Esophagus squamous epithelium (tissue), 5 donors: ENCODE data around the gene MUCL3. TPM values are rescaled to one million over a fixed set of nuclear protein-coding genes. Genes with fewer than 3 reads are reported as not detected.
"Not testable (repeated sequence)": the region's sequence is repeated elsewhere in the genome, so short reads cannot be mapped to it uniquely, and the experiment has no call there.

ENCODE experiments used
- DNase-seq: peaks from one replicate; lab custom pipeline; 2025; lab: John Stamatoyannopoulos, UW
- H3K27ac ChIP-seq, 4 donors: fragments of 200-600 bp; sonication (generic); one replicate each; pipeline ENCODE4 v1.5.1; 2016 to 2019; ENCODE audit warnings: mild to moderate bottlenecking in 1 of 4
- H3K27me3 ChIP-seq, 4 donors: fragments of 200-600 bp; sonication (generic); 1 replicate in 3 of 4; 2 replicates in 1 of 4; pipeline versions ENCODE4 v1.5.1 to v1.6.0; 2017 to 2021; ENCODE audit warnings: antibody characterized with exemption in 1 of 4
- H3K36me3 ChIP-seq, 3 donors: fragments of 200-600 bp; sonication (generic); one replicate each; pipeline ENCODE4 v1.5.1; 2016 to 2019
- H3K4me1 ChIP-seq, 3 donors: fragments of 200-600 bp; sonication (generic); one replicate each; pipeline ENCODE4 v1.5.1; 2017 to 2019
- H3K4me3 ChIP-seq, 4 donors: fragments of 200-600 bp; sonication (generic); 1 replicate in 3 of 4; 2 replicates in 1 of 4; pipeline ENCODE4 v1.5.1; 2016 to 2019; ENCODE audit warnings: mild to moderate bottlenecking in 2 of 4, moderate library complexity in 1 of 4
- H3K9me3 ChIP-seq, 3 donors: fragments of 200-600 bp; sonication (generic); one replicate each; pipeline ENCODE4 v1.5.1; 2016 to 2019
- CTCF ChIP-seq, 6 experiments: fragments of 450-650 bp in 4 of 6; fragments of 200-600 bp in 2 of 6; sonication (generic) in 2 of 6; IDR thresholded peaks; one replicate each; pipeline ENCODE4 v1.5.1; 2016 to 2019; ENCODE audit warnings: antibody characterized with exemption in 6 of 6, mild to moderate bottlenecking in 4 of 6, moderate library complexity in 4 of 6
- POLR2A ChIP-seq, 4 donors: fragments of 450-650 bp; IDR thresholded peaks; one replicate each; pipeline ENCODE4 v1.6.1; 2017; ENCODE audit warnings: antibody characterized with exemption in 4 of 4, mild to moderate bottlenecking in 4 of 4, moderate library complexity in 3 of 4
- WGBS, 2 donors: methylation state at CpG; one replicate each; pipeline ENCODE4 v1.1.5; 2018; 5-methylcytosine and 5-hydroxymethylcytosine counted together
- intact Hi-C: fragments of 100-400 bp; cut with DNase I; formaldehyde crosslinking; loops from one replicate; pipeline ENCODE4 v1.15.0; 2022
- small RNA-seq, 4 donors: library from RNA; depleted of rRNA; stranded (forward); fragments of <200 nt; gene quantifications; one replicate each; pipeline ENCODE3, GENCODE V24; 2016
- total RNA-seq, 4 donors: library from RNA; depleted of rRNA; stranded (reverse); fragments of >200 nt; gene quantifications; one replicate each; pipeline ENCODE4 v1.1.0, GENCODE V29; 2016
- donor health status: DM: yes; HTN: yes; CAD: no.

The MUCL3 gene
- total RNA-seq, 4 donors from 2014 or later: 0.21 to 8.3 (median 2.4) TPM

DNA sequence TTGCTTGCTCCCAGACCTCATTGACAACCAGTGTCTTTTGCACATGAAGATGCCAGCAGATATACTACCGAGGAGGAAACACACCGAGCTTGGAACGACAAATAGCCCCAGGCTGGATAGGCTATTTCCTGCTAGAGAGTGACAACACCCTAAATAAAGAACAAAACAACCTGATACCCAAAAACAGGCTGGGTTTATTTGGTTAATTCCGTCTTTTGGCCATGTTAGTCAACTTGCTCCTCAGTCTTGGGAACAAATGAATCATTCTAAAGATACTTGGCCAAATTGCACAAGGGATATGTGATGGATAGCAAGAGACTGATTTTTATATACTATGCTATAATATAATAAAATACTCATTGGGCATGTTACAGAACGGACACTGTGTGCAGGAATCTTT lies 58.0 kb downstream of the MUCL3 start:
- TF ChIP-seq CTCF (IDR thresholded peaks at IDR 0.05) (no peak), POLR2A (IDR thresholded peaks at IDR 0.05) (no peak)
- H3K9me3 ChIP-seq: no peaks in the 10 kb centered on the region
- 26 to 46% methylated on average over 4 to 5 of the region's 5 CpGs for WGBS, 2 donors
- no peaks in the 10 kb centered on the region for H3K36me3 ChIP-seq
- DNase-seq: no peak
- H3K27me3 ChIP-seq: no peaks in the 10 kb centered on the region
- intact Hi-C loops: no loop called here
- peaks cover 0 to 21% (median 0%) of the 10 kb centered on the region in 3 donors for H3K4me1 ChIP-seq
- H3K4me3 ChIP-seq: no peak overlapping the region
- peak overlapping the region in 3 of 4 donors; percentile 61 to 73 (median 62) for H3K27ac ChIP-seq

GRCh38 chr6:31000067-31000860 lies 59.5 kb downstream of the MUCL3 start:
- H3K27me3 ChIP-seq, H3K36me3 ChIP-seq, H3K9me3 ChIP-seq, H3K4me3 ChIP-seq, DNase-seq, intact Hi-C loops: not testable (repeated sequence)
- Histone ChIP-seq H3K27ac (peak overlapping the region in 2 of 4 donors; percentile 61 to 73), H3K4me1 (peaks cover 0 to 27% (median 0%) of the 10 kb centered on the region in 3 donors)
- WGBS, 2 donors: 84 to 100% methylated on average over 1 to 6 of the region's 39 CpGs

GRCh38 chr6:31001281-31001888 lies 60.6 kb downstream of the MUCL3 start:
- intact Hi-C loops: no loop called here
- Histone ChIP-seq H3K4me1 (peaks cover 0 to 36% (median 0%) of the 10 kb centered on the region in 3 donors), H3K27me3 (no peaks in the 10 kb centered on the region), H3K9me3 (no peaks in the 10 kb centered on the region), H3K27ac (no peak overlapping the region), H3K36me3 (no peaks in the 10 kb centered on the region), H3K4me3 (no peak overlapping the region)
- no peak for DNase-seq
- TF ChIP-seq CTCF (IDR thresholded peaks at IDR 0.05): no peak
- no peak for TF ChIP-seq POLR2A (IDR thresholded peaks at IDR 0.05)
- 83 to 86% methylated on average over 11 to 13 of the region's 13 CpGs for WGBS, 2 donors

DNA sequence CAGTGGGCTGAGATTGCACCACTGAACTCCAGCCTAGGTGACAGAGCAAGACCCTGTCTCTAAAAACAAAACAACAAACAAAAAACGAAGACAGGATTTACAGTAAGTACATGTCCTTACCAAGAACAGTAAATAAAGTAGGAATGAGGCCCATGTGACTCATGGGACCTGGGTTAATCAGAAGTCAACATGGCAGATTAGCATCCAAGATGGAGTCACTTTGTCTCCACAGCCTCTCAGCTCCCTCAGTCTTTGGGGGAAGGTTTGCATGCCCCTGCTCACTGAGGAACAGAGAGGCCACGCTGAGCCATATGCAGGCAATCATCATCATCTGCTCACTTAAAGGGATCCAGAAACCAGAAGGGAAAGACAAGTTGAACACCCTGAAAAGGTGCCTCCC lies 61.7 kb downstream of the MUCL3 start:
- DNase-seq: no peak
- 46 to 58% methylated on average over 2 of the region's 2 CpGs for WGBS, 2 donors
- H3K9me3 ChIP-seq: no peaks in the 10 kb centered on the region
- H3K4me3 ChIP-seq: no peak overlapping the region
- TF ChIP-seq CTCF (IDR thresholded peaks at IDR 0.05): no peak
- TF ChIP-seq POLR2A (IDR thresholded peaks at IDR 0.05): no peak
- H3K4me1 ChIP-seq: peaks cover 0 to 42% (median 0%) of the 10 kb centered on the region in 3 donors
- H3K27ac ChIP-seq: no peak overlapping the region
- intact Hi-C loops: no loop called here
- no peaks in the 10 kb centered on the region for H3K36me3 ChIP-seq
- no peaks in the 10 kb centered on the region for H3K27me3 ChIP-seq

Small RNA genes lying within 50 kb of the gene (small RNA-seq; reads per million reads assigned to genes)
- 0 reads per million in 4 donors for gene RF00019

Other genes with a start within 250 kb of the MUCL3 start
- 1 to 10 TPM; 3.8 to 7.4 (median 6.7) TPM for gene NRM, start 250.0 kb upstream of the MUCL3 start, total RNA-seq
- 1 to 10 TPM; 2.4 to 7.4 (median 7.0) TPM for gene MDC1, start 223.7 kb upstream of the MUCL3 start, total RNA-seq
- gene TUBB, start 220.6 kb upstream of the MUCL3 start, total RNA-seq: 100 to 1,000 TPM; 151 to 351 (median 255) TPM
- gene FLOT1, start 198.3 kb upstream of the MUCL3 start, total RNA-seq: 10 to 100 TPM; 46.7 to 88.8 (median 64.4) TPM
- 10 to 100 TPM; 41.4 to 87.9 (median 66.0) TPM for gene IER3, start 196.4 kb upstream of the MUCL3 start, total RNA-seq
- 100 to 1,000 TPM; 131 to 261 (median 140) TPM for gene DDR1, start 56.5 kb upstream of the MUCL3 start, total RNA-seq
- gene GTF2H4, start 32.8 kb upstream of the MUCL3 start, total RNA-seq: 10 to 100 TPM; 10.3 to 26.7 (median 12.4) TPM
- 10 to 100 TPM; 23.5 to 61.9 (median 33.0) TPM for gene VARS2, start 26.7 kb upstream of the MUCL3 start, total RNA-seq
- gene SFTA2, start 8.8 kb upstream of the MUCL3 start, total RNA-seq: 10 to 100 TPM in 1 of 4 donors, 1 to 10 TPM in 3; 2.0 to 31.7 (median 6.4) TPM
- 100 to 1,000 TPM; 219 to 945 (median 271) TPM for gene MUC21, start 42.7 kb downstream of the MUCL3 start, total RNA-seq
- 10 to 100 TPM in 1 of 4 donors, 1 to 10 TPM in 3; 4.1 to 10.1 (median 7.6) TPM for gene MUC22, start 69.5 kb downstream of the MUCL3 start, total RNA-seq
- 1 to 10 TPM in 1 of 4 donors, not detected in 3; 1.6 TPM for gene C6orf15, start 171.6 kb downstream of the MUCL3 start, total RNA-seq
- gene PSORS1C1, start 173.8 kb downstream of the MUCL3 start, total RNA-seq: 1 to 10 TPM in 3 of 4 donors, under 1 TPM in 1; 0.06 to 2.7 (median 1.2) TPM
- under 1 TPM in 1 of 4 donors, not detected in 3; 0.13 TPM for gene CDSN, start 179.5 kb downstream of the MUCL3 start, total RNA-seq
- under 1 TPM in 1 of 4 donors, not detected in 3; 0.91 TPM for gene PSORS1C2, start 198.1 kb downstream of the MUCL3 start, total RNA-seq
- 10 to 100 TPM; 11.9 to 21.1 (median 16.2) TPM for gene CCHCR1, start 216.8 kb downstream of the MUCL3 start, total RNA-seq
- 10 to 100 TPM; 12.2 to 17.2 (median 16.6) TPM for gene TCF19, start 217.6 kb downstream of the MUCL3 start, total RNA-seq
- 1 to 10 TPM in 3 of 4 donors, under 1 TPM in 1; 0.92 to 5.5 (median 3.3) TPM for gene POU5F1, start 229.7 kb downstream of the MUCL3 start, total RNA-seq